Suppressor macrophage (primary cell): ENCODE data around the gene C4orf51.

Experiments used
- DNase-seq, 4 experiments: peaks; one replicate each; pipeline ENCODE4 v3.0.0-alpha.2; 2020 to 2022

C4orf51 gene

GRCh38 chr4:145757188-145757587, 77.2 kb downstream of the C4orf51 start:
- DNase-seq = no peak

GRCh38 chr4:145760176-145760575, 80.2 kb downstream of the C4orf51 start:
- DNase-seq = no peak

- no peak for DNase-seq
Observed at GRCh38 chr4:145760961-145761929, 81.3 kb downstream of the C4orf51 start.

- DNase-seq = no peak
Observed at GRCh38 chr4:145762719-145763118, 82.8 kb downstream of the C4orf51 start.

- DNase-seq = no peak
Observed at GRCh38 chr4:145763399-145763798, 83.5 kb downstream of the C4orf51 start.

- no peak for DNase-seq
Observed at GRCh38 chr4:145766273-145766672, 86.3 kb downstream of the C4orf51 start.

- peak in 2 of 4 experiments; percentile 29 to 43 for DNase-seq
Observed at GRCh38 chr4:145769450-145770037, 89.6 kb downstream of the C4orf51 start.

GRCh38 chr4:145770124-145770523, 90.2 kb downstream of the C4orf51 start:
- no peak for DNase-seq

GRCh38 chr4:145772347-145772746, 92.4 kb downstream of the C4orf51 start:
- DNase-seq = no peak

GRCh38 chr4:145773581-145774234, 93.8 kb downstream of the C4orf51 start:
- no peak for DNase-seq

GRCh38 chr4:145774473-145774872, 94.5 kb downstream of the C4orf51 start:
- DNase-seq = no peak

- no peak for DNase-seq
Observed at GRCh38 chr4:145775406-145775805, 95.5 kb downstream of the C4orf51 start.

- DNase-seq = no peak
Observed at GRCh38 chr4:145776208-145776607, 96.3 kb downstream of the C4orf51 start.

- DNase-seq = no peak
Observed at GRCh38 chr4:145779319-145779801, 99.4 kb downstream of the C4orf51 start.

- DNase-seq = peak in 3 of 4 experiments; percentile 13 to 58 (median 45)
Observed at GRCh38 chr4:145781351-145781750, 101.4 kb downstream of the C4orf51 start.
